ENCODE measurements around the gene CLASP2. TPM values are rescaled to one million over a fixed set of nuclear protein-coding genes. Genes with fewer than 3 reads are reported as not detected.
"Not testable (repeated sequence)": the region's sequence is repeated elsewhere in the genome, so short reads cannot be mapped to it uniquely, and the experiment has no call there.

CLASP2 gene
- total RNA-seq (2014; rRNA removed; shearing (Covaris generic)): 42.8 and 45.3 TPM in 2 replicates

GRCh38 chr3:33717866-33718594 lies at the start of gene CLASP2:
Gene CLASP2, minus strand, starts transcription at chr3:33718254. Its CDS starts 252 bp downstream, at chr3:33718002.
- DNase-seq (ENCODE audit: low read depth): peak; percentile 86

- DNase-seq (ENCODE audit: low read depth): peak; percentile 83
Measured at GRCh38 chr3:33758864-33759263, 40.8 kb upstream of the CLASP2 start.

- DNase-seq (ENCODE audit: low read depth): no peak
Measured at GRCh38 chr3:33758281-33758680, 40.2 kb upstream of the CLASP2 start.

GRCh38 chr3:33754391-33754790 lies 36.3 kb upstream of the CLASP2 start:
- DNase-seq (ENCODE audit: low read depth): not testable (repeated sequence)

GRCh38 chr3:33751336-33751735 lies 33.3 kb upstream of the CLASP2 start:
- no peak for DNase-seq (ENCODE audit: low read depth)

- peak; percentile 18 for DNase-seq (ENCODE audit: low read depth)
Measured at GRCh38 chr3:33750211-33750548, 32.1 kb upstream of the CLASP2 start.

- DNase-seq (ENCODE audit: low read depth): no peak
Measured at GRCh38 chr3:33749546-33750210, 31.6 kb upstream of the CLASP2 start.

GRCh38 chr3:33746416-33747116 lies 28.5 kb upstream of the CLASP2 start:
- DNase-seq (ENCODE audit: low read depth): no peak

GRCh38 chr3:33737146-33737545 lies 19.1 kb upstream of the CLASP2 start:
- no peak for DNase-seq (ENCODE audit: low read depth)

- no peak for DNase-seq (ENCODE audit: low read depth)
Measured at GRCh38 chr3:33732394-33732793, 14.3 kb upstream of the CLASP2 start.

- DNase-seq (ENCODE audit: low read depth): no peak
Measured at GRCh38 chr3:33729993-33730392, 11.9 kb upstream of the CLASP2 start.

GRCh38 chr3:33724256-33724655 lies 6.2 kb upstream of the CLASP2 start:
- DNase-seq (ENCODE audit: low read depth): no peak

GRCh38 chr3:33722626-33723370 lies 4.7 kb upstream of the CLASP2 start:
- peak; percentile 30 for DNase-seq (ENCODE audit: low read depth)

- DNase-seq (ENCODE audit: low read depth): no peak
Measured at GRCh38 chr3:33722191-33722590, 4.1 kb upstream of the CLASP2 start.

- peak; percentile 13 for DNase-seq (ENCODE audit: low read depth)
Measured at GRCh38 chr3:33718595-33718907, 497 bp upstream of the CLASP2 start.

- DNase-seq (ENCODE audit: low read depth): peak; percentile 65
Measured at GRCh38 chr3:33717616-33717865, 513 bp downstream of the CLASP2 start.

- DNase-seq (ENCODE audit: low read depth): no peak
Measured at GRCh38 chr3:33716227-33716626, 1.8 kb downstream of the CLASP2 start.

- no peak for DNase-seq (ENCODE audit: low read depth)
Measured at GRCh38 chr3:33711100-33711499, 7.0 kb downstream of the CLASP2 start.

GRCh38 chr3:33706056-33706455 lies 12.0 kb downstream of the CLASP2 start:
- no peak for DNase-seq (ENCODE audit: low read depth)

GRCh38 chr3:33704891-33705290 lies 13.2 kb downstream of the CLASP2 start:
- DNase-seq (ENCODE audit: low read depth): no peak

- DNase-seq (ENCODE audit: low read depth): no peak
Measured at GRCh38 chr3:33699275-33699674, 18.8 kb downstream of the CLASP2 start.

- DNase-seq (ENCODE audit: low read depth): no peak
Measured at GRCh38 chr3:33694944-33695343, 23.1 kb downstream of the CLASP2 start.

GRCh38 chr3:33690341-33690740 lies 27.7 kb downstream of the CLASP2 start:
- no peak for DNase-seq (ENCODE audit: low read depth)

Data from RPMI7951 (cell line).